Neural progenitor cell (in vitro differentiated cells): ENCODE results near the gene SLC39A3. TPM values are rescaled to one million over a fixed set of nuclear protein-coding genes. Genes with fewer than 3 reads are reported as not detected.

Experiments used
- DNase-seq: peaks from one replicate; pipeline ENCODE4 v3.0.0-alpha.2; 2016; ENCODE audit warnings: low spot score
- H2AFZ ChIP-seq: fragments of 200-600 bp; sonication (generic); replicated peaks from 2 replicates; pipeline ENCODE4 v1.6.1; 2016; ENCODE audit warnings: antibody characterized with exemption
- H3F3A ChIP-seq: fragments of 200-600 bp; sonication (generic); 2 replicates; pipeline ENCODE4 v1.6.1; 2016; ENCODE audit warnings: antibody characterized with exemption, low read depth
- H3K27ac ChIP-seq: fragments of 200-600 bp; sonication (generic); 2 replicates; pipeline ENCODE4 v1.5.1; 2016; ENCODE audit warnings: mild to moderate bottlenecking
- H3K27me3 ChIP-seq: fragments of 200-600 bp; sonication (generic); 2 replicates; pipeline ENCODE4 v1.6.1; 2016; ENCODE audit warnings: mild to moderate bottlenecking, moderate library complexity
- H3K36me3 ChIP-seq: fragments of 200-600 bp; sonication (generic); 2 replicates; pipeline ENCODE4 v1.5.1; 2016
- H3K4me1 ChIP-seq: fragments of 200-600 bp; sonication (generic); 2 replicates; pipeline ENCODE4 v1.6.1; 2016; ENCODE audit warnings: mixed run types
- H3K4me2 ChIP-seq: fragments of 200-600 bp; sonication (generic); 2 replicates; pipeline ENCODE4 v1.6.1; 2016
- H3K4me3 ChIP-seq: fragments of 200-600 bp; sonication (generic); 2 replicates; pipeline ENCODE4 v1.5.1; 2016
- H3K79me2 ChIP-seq: fragments of 200-600 bp; sonication (generic); 2 replicates; pipeline ENCODE4 v1.6.1; 2016; ENCODE audit warnings: low read depth
- H3K9ac ChIP-seq: fragments of 200-600 bp; sonication (generic); 2 replicates; pipeline ENCODE4 v1.6.1; 2016
- H3K9me3 ChIP-seq: fragments of 200-600 bp; sonication (generic); 2 replicates; pipeline ENCODE4 v1.5.1; 2016; ENCODE audit warnings: low read depth
- H4K20me1 ChIP-seq: fragments of 200-600 bp; sonication (generic); 2 replicates; pipeline ENCODE4 v1.6.1; 2016; ENCODE audit warnings: low read depth
- H3K27ac Mint-ChIP-seq: 3 replicates; pipeline ENCODE4 v1.8.0; 2021; ENCODE audit warnings: mixed read lengths
- H3K27me3 Mint-ChIP-seq: 2 replicates; pipeline ENCODE4 v1.8.0; 2022; ENCODE audit warnings: low read depth, mild to moderate bottlenecking, inconsistent platforms, moderate library complexity, mixed read lengths; ENCODE audit not compliant: insufficient read depth
- H3K36me3 Mint-ChIP-seq: 3 replicates; pipeline ENCODE4 v1.8.0; 2021; ENCODE audit warnings: mixed read lengths
- H3K4me1 Mint-ChIP-seq: 3 replicates; pipeline ENCODE4 v1.8.0; 2021; ENCODE audit warnings: mixed read lengths
- H3K4me3 Mint-ChIP-seq: 3 replicates; pipeline ENCODE4 v1.8.0; 2021; ENCODE audit warnings: mild to moderate bottlenecking, moderate library complexity, mixed read lengths
- H3K9me3 Mint-ChIP-seq: 3 replicates; pipeline ENCODE4 v1.8.0; 2020; ENCODE audit warnings: mixed read lengths
- EZH2 ChIP-seq: fragments of 200-600 bp; sonication (generic); IDR thresholded peaks from 2 replicates; pipeline ENCODE4 v1.6.1; 2017; ENCODE audit warnings: antibody characterized with exemption, mild to moderate bottlenecking, moderate library complexity
- EZH2phosphoT487 ChIP-seq: fragments of 200-600 bp; sonication (generic); IDR thresholded peaks from 2 replicates; pipeline ENCODE4 v1.6.1; 2017; ENCODE audit warnings: antibody characterized with exemption
- total RNA-seq: library from RNA; depleted of rRNA; stranded (reverse); fragments of >200 nt; gene quantifications from 2 replicates; pipeline ENCODE4 v1.2.3, GENCODE V29; 2015; ENCODE audit warnings: low replicate concordance
- TF ChIP-seq, protein P1 (sequence below): fragments of 200-600 bp; sonication (generic); IDR thresholded peaks from 2 replicates; pipeline ENCODE4 v1.5.1; 2017; ENCODE audit warnings: antibody characterized with exemption, mild to moderate bottlenecking

Gene SLC39A3
- total RNA-seq, 1 donor from 2014 or later = 6.1 TPM

DNA sequence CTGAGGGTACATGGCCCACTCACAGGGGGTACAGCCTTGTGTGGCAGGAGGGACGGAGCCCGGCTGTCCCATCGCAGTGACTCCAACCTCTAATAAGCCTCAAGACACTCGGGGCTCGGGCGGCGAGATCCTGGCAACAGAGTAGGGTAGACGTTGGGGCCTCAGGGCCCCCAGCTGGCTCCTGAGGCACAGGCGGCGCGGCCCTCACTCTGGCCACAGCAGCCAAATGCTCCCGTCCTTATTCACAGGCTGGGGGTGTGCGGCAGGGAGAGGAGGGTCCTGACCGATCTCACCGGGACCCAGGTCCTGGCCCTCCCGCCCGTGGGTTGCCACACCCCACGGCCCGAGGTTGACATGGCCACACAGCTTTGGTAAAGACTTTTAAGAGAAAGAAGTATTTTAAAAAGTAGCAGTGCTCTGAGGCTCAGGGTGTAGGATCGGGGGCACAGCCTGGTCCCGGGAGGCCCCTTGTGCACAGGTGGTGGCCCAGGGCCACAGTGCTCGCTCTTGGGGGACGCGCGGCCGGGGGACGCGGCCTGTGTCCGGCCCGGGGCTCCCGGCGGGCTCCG lies 7.6 kb downstream of the SLC39A3 start:
- Histone ChIP-seq H3K4me3 (no peak overlapping the region), H3K79me2 (no peaks in the 10 kb centered on the region), H3K36me3 (no peaks in the 10 kb centered on the region), H3K4me2 (no peak overlapping the region), H4K20me1 (peaks cover 12% of the 10 kb centered on the region), H3K9ac (no peak overlapping the region), H3K27ac (no peak overlapping the region), H3F3A (no peaks in the 10 kb centered on the region), H3K4me1 (no peaks in the 10 kb centered on the region), H3K9me3 (no peaks in the 10 kb centered on the region), H2AFZ (no peak overlapping the region), H3K27me3 (peaks cover 10% of the 10 kb centered on the region)
- TF ChIP-seq EZH2phosphoT487 (no peak), EZH2 (no peak)
- TF ChIP-seq, protein P1, sequence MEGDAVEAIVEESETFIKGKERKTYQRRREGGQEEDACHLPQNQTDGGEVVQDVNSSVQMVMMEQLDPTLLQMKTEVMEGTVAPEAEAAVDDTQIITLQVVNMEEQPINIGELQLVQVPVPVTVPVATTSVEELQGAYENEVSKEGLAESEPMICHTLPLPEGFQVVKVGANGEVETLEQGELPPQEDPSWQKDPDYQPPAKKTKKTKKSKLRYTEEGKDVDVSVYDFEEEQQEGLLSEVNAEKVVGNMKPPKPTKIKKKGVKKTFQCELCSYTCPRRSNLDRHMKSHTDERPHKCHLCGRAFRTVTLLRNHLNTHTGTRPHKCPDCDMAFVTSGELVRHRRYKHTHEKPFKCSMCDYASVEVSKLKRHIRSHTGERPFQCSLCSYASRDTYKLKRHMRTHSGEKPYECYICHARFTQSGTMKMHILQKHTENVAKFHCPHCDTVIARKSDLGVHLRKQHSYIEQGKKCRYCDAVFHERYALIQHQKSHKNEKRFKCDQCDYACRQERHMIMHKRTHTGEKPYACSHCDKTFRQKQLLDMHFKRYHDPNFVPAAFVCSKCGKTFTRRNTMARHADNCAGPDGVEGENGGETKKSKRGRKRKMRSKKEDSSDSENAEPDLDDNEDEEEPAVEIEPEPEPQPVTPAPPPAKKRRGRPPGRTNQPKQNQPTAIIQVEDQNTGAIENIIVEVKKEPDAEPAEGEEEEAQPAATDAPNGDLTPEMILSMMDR = no peak
- Mint-ChIP-seq H3K4me1 (peaks cover 5% of the 10 kb centered on the region), H3K36me3 (peaks cover 13% of the 10 kb centered on the region), H3K9me3 (no peaks in the 10 kb centered on the region), H3K27ac (no peak overlapping the region), H3K4me3 (no peak overlapping the region), H3K27me3 (peaks cover 2% of the 10 kb centered on the region)
- no peak for DNase-seq

DNA sequence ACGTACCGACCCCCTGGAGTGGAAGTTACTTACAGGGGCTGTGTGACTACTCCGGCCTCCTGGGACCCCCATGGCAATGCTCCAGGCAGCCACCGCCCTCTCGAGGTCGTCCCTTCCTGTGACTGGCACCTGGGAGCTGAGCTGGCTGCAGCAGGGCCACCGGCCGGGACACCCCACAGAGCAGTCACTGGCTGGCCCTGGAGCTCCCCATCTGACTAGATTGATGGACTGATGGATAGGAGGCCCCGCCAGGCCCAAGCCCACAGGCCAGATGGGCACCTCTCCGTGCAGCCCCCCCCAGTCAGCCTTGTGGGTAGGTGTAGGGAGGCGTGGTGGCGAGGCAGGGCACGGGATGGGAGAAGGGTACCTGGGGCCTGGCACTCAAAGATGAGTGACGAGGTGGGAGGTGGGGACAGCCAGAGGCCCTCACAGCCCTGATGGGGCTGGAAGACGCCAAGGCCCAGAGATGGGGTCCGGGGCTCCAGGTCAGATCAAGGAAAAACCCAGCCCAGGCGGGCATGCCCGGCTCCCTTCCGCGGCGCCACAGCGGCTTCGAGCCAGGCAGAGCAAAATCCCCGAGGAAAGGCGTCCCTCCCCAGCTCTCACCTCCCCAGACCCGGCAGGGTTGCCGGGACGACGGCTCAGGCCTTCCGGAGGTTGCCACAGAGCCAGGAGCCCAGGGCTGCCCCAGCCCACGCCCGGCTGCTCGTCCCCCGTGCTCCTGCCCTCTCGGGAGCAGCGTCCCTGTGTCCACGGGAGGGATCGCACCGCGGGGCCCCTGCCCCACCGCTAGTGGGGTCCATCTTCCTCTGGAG lies 8.4 kb downstream of the SLC39A3 start:
- Mint-ChIP-seq H3K9me3 (no peaks in the 10 kb centered on the region), H3K27ac (no peak overlapping the region), H3K27me3 (peaks cover 2% of the 10 kb centered on the region), H3K36me3 (peaks cover 9% of the 10 kb centered on the region), H3K4me1 (peaks cover 8% of the 10 kb centered on the region), H3K4me3 (no peak overlapping the region)
- H3K27me3 ChIP-seq = peaks cover 18% of the 10 kb centered on the region
- no peak overlapping the region for H3K4me2 ChIP-seq
- H3K36me3 ChIP-seq = no peaks in the 10 kb centered on the region
- H4K20me1 ChIP-seq = peaks cover 12% of the 10 kb centered on the region
- no peak overlapping the region for H3K4me3 ChIP-seq
- no peaks in the 10 kb centered on the region for H3K9me3 ChIP-seq
- H3K9ac ChIP-seq = no peak overlapping the region
- no peaks in the 10 kb centered on the region for H3F3A ChIP-seq
- H3K27ac ChIP-seq = no peak overlapping the region
- TF ChIP-seq, protein P1 = no peak
- TF ChIP-seq EZH2phosphoT487 = no peak
- TF ChIP-seq EZH2 = no peak
- H3K79me2 ChIP-seq = no peaks in the 10 kb centered on the region
- H2AFZ ChIP-seq = no peak overlapping the region
- no peaks in the 10 kb centered on the region for H3K4me1 ChIP-seq
- DNase-seq = no peak

DNA sequence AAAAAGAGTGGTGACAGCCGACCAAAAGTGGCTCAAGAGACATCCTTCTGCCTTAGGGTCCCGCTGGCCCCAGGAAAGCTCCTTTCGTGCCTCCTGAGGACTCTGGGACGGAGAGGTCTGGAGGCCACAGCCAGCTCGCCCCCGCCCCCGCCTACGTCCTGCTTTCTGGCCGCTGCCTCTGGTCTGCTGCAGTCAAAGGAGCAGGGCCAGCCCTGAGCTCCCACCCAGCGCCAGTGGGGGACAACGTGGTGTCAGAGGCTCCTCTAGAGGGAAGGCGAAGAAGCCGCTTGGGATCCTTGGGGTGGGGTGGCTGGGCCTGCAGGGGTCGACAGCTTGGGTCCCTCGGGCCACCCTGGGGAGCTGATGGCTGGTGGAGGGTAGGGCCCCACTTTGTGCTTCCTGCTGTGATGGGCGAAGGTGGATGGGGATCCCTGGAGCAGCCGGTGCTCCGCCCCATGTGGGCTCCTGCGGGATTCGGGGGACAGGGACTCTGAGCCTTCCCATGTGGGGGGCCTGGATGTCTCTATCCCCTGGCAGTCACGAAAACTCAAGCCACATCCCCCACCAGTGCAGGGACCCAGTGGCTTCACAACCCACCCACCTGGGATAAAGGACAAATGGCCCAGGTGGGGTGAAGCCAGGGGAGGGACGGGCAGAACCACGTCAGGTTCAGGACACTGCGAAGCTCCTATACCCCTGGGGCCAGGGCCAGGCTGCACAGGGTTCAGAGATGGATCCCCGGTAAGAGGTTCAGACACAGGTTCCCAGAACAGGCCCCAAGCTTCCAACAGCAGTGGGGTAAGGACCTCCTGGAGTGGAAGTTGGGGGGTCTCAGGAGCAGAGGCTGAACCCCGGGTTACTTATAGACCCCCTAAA lies 9.6 kb downstream of the SLC39A3 start:
- Histone ChIP-seq H3K27me3 (peaks cover 24% of the 10 kb centered on the region), H3K27ac (no peak overlapping the region), H3K4me3 (no peak overlapping the region), H3K4me2 (no peak overlapping the region), H3K79me2 (no peaks in the 10 kb centered on the region), H4K20me1 (peaks cover 6% of the 10 kb centered on the region), H3K9ac (no peak overlapping the region), H2AFZ (no peak overlapping the region), H3K4me1 (no peaks in the 10 kb centered on the region), H3K36me3 (no peaks in the 10 kb centered on the region), H3K9me3 (no peaks in the 10 kb centered on the region), H3F3A (no peaks in the 10 kb centered on the region)
- no peaks in the 10 kb centered on the region for H3K9me3 Mint-ChIP-seq
- H3K27me3 Mint-ChIP-seq = peaks cover 2% of the 10 kb centered on the region
- no peak overlapping the region for H3K27ac Mint-ChIP-seq
- no peak for TF ChIP-seq EZH2phosphoT487
- no peak for TF ChIP-seq EZH2
- TF ChIP-seq, protein P1 = no peak
- H3K36me3 Mint-ChIP-seq = peaks cover 6% of the 10 kb centered on the region
- no peak for DNase-seq
- H3K4me1 Mint-ChIP-seq = peaks cover 8% of the 10 kb centered on the region
- H3K4me3 Mint-ChIP-seq = no peak overlapping the region
